Right ventricle myocardium inferior (tissue), 1 donor: ENCODE data around the gene TMEM9B. TPM values are rescaled to one million over a fixed set of nuclear protein-coding genes. Genes with fewer than 3 reads are reported as not detected.
"Not testable (repeated sequence)": the region's sequence is repeated elsewhere in the genome, so short reads cannot be mapped to it uniquely, and the experiment has no call there.

Source experiments
- ATAC-seq: fragments of 200-7000 bp; cut with Tn5 transposase; one replicate; pipeline ENCODE4 v1.9.1; 2020; ENCODE audit warnings: mild to moderate bottlenecking, moderate library complexity
- DNase-seq: peaks from one replicate; pipeline ENCODE4 v3.0.0; 2021; ENCODE audit errors: missing footprints
- intact Hi-C: fragments of 100-400 bp; cut with DNase I; formaldehyde crosslinking; loops from one replicate; pipeline ENCODE4 v1.11.0; 2022
- long read RNA-seq: library from polyadenylated mRNA; unstranded; transcript quantifications from one replicate; pipeline ENCODE4 v2.0.0, GENCODE V29; 2021
- total RNA-seq: library from RNA; stranded (reverse); fragmentation: NEBNext Ultra II Directional; extraction: Animal tissue kit (Norgen Biotek cat#: 25700); gene quantifications from one replicate; pipeline ENCODE4 v1.2.1, GENCODE V29; 2021
- donor health status: DM: no; HTN: yes; CAD: no; lungs with severe emphysema.

TMEM9B gene
- 46.1 TPM for total RNA-seq
- long read RNA-seq, transcript TMEM9B-205 (5 exons, 2,083 nt) = major isoform, 41 of 48 reads
- long read RNA-seq, partial matches to known transcripts = 1 of 48 reads
- long read RNA-seq, other reads (novel, unspliced or antisense) = 0 of 48 reads

- intact Hi-C loops = loop anchor here (1.0 to 10.0 kb wide), 3 partner anchors 52 to 282 kb away; partner anchors contain the start of genes AKIP1, RPL27A and TRIM66
- ATAC-seq (peak; percentile 97), DNase-seq (peak; percentile 96)
Observed at GRCh38 chr11:8964324-8965320, at the start of gene TMEM9B. TSS of gene TMEM9B (minus strand) at chr11:8964442. CDS start at chr11:8964313, 129 bp downstream.

DNA sequence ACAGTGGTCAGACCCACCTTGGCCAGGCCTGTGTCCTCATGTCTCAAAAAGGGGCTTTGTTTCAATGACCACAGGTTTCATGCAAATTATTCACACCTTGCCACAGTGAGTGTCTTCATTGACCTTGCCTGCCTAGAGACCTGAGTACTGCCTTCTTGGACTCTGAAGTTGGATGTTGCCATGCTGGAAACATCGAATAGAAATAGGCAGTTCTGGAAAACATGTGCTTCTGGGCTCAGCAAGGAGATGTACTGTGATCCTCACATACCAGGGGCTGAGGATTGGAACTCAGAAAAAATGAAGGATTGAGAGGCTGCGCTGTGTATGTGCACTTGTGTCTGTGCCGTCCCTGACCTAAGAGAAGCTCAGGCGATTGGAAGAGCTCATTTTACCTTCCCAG is 49.1 kb upstream of the TMEM9B start:
- ATAC-seq (no peak), DNase-seq (no peak)
- intact Hi-C loops = no loop called here

GRCh38 chr11:9009538-9009937 is 45.3 kb upstream of the TMEM9B start:
- ATAC-seq, intact Hi-C loops, DNase-seq: not testable (repeated sequence)

- ATAC-seq (no peak), DNase-seq (no peak)
- intact Hi-C loops = no loop called here
Observed at GRCh38 chr11:9008661-9009060, 44.4 kb upstream of the TMEM9B start.

DNA sequence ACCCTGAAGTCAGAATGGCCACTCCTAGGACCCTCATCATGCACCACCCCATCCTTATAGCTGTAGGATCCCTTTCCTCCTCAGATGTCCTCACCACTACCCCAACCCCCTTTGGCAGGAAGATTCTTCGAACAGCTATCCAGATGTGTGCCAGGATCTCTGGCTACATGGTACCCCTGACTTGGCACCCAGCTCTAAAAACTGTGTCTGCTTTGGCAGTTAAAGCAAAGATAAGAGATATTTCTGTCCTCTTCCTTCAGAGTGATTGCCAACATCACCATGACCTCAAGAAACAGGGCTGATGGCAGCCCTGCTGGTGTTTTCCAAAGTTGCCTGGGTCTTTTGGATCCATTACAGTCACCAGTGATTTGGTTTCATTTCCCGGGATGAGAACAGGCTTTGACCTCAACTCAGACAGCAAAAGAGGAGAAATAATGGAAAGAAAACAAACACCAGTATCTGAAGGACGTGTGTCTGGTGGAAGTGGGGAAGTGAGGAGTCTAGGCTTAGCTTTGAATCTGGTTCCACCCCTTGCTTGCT is 43.8 kb upstream of the TMEM9B start:
- ATAC-seq = no peak
- intact Hi-C loops = no loop called here
- no peak for DNase-seq

DNA sequence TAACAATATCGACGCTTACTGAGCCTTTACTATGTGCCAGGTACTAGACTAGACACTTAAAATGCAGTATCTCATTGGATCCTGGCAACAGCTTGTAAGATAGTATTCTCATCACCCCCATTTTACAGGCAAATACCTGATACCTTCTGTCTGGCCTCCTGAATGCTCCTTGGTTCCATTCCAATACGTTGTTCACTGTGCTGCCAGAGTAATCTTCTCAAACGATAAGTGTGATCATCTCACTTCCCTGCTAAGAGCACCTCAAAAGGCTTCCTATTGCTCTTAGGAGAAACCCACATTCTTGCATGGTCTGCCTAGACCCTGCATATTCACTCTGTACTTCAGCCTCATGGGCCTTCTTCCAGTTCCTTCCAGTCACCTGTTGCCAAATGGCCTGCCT is 40.8 kb upstream of the TMEM9B start:
- intact Hi-C loops = no loop called here
- no peak for ATAC-seq
- DNase-seq = no peak

DNA sequence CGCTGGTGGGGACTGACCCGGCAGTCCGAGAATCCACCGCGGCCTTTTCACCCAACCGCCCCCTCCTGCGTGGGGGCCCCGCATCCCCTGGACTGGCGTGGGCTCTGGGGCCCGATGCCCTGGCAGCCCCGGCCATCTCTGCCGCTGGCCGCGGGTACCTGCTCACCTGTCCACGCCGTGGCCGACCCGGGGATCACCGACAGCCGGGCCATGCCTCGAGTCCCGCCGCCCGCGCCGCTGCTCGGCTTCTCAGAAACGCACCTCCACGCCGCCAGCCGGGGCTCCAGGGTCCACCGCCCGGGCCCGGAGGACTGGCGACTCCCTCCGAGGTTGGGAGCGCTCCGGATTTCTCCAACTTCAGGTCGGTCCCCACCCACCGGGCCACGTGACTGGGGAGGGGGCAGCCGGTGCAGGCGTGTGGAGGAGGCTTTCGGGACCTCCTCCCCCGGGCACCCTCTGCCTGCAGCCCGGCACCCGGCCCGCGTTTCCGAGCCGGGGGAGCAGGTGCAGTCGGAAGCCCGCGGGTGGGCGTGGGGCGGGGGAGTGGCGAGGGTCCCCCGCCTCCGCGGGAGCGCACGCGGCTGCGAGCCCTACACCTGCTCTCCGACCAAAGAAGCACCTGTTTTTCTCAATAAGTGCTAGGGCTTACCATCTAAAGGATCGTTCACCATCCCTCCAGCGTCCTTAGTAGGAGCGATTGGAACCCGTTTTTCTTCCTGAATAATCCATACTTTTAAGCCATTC is 40.1 kb upstream of the TMEM9B start:
- intact Hi-C loops = no loop called here
- DNase-seq = no peak
- no peak for ATAC-seq

GRCh38 chr11:9003573-9004182 is 39.4 kb upstream of the TMEM9B start, which contains the start of gene NRIP3:
TSS of gene NRIP3 (minus strand) at chr11:9004001. CDS start at chr11:9003935, 66 bp downstream.
- intact Hi-C loops = no loop called here
- ATAC-seq (peak; percentile 91), DNase-seq (peak; percentile 89)

- ATAC-seq (no peak), DNase-seq (no peak)
- intact Hi-C loops = no loop called here
Observed at GRCh38 chr11:9002920-9003572, 38.8 kb upstream of the TMEM9B start.

DNA sequence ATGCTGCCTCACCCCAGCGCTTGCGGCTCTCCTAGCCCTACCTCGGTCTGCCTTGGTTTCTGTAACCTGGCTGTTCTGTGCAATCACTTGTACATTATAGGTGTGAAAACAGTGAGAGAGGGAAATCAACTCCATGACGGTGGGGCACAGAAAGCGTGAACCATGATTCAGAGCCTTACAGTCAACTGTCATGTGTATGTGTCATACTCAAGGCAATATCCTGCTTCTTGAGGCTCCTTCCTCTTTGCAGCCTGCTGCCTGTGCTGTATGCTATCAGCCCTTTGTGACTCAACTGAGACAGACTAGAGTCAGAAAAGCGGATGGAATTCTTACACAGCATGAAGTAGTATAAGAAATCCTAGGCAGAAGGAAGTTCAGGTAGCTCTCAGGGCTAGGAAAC is 37.5 kb upstream of the TMEM9B start:
- no peak for DNase-seq
- no peak for ATAC-seq
- intact Hi-C loops = no loop called here

DNA sequence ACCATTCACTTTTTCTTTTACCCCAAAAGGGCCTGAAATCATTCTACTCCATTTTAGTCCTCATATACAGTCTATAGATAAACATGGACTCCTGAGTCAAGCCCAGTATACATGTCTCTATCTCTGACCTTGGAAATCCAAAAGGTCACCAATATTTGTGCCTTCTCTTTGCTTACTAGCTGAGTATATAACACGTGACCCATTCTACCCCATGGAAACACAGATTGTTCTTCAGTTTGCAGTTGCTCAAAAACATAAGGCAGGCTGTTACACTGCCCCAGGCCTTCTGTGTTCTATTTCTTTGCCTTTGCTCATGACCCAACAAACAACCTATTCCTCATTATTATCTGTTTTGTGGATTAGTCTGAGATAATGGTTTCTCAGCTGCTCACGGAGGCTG is 33.8 kb upstream of the TMEM9B start:
- no peak for DNase-seq
- intact Hi-C loops = no loop called here
- no peak for ATAC-seq

- intact Hi-C loops = no loop called here
- ATAC-seq (no peak), DNase-seq (no peak)
Observed at GRCh38 chr11:8997451-8997850, 33.2 kb upstream of the TMEM9B start.

GRCh38 chr11:8989453-8989852 is 25.2 kb upstream of the TMEM9B start:
- no peak for ATAC-seq
- intact Hi-C loops = no loop called here
- no peak for DNase-seq

DNA sequence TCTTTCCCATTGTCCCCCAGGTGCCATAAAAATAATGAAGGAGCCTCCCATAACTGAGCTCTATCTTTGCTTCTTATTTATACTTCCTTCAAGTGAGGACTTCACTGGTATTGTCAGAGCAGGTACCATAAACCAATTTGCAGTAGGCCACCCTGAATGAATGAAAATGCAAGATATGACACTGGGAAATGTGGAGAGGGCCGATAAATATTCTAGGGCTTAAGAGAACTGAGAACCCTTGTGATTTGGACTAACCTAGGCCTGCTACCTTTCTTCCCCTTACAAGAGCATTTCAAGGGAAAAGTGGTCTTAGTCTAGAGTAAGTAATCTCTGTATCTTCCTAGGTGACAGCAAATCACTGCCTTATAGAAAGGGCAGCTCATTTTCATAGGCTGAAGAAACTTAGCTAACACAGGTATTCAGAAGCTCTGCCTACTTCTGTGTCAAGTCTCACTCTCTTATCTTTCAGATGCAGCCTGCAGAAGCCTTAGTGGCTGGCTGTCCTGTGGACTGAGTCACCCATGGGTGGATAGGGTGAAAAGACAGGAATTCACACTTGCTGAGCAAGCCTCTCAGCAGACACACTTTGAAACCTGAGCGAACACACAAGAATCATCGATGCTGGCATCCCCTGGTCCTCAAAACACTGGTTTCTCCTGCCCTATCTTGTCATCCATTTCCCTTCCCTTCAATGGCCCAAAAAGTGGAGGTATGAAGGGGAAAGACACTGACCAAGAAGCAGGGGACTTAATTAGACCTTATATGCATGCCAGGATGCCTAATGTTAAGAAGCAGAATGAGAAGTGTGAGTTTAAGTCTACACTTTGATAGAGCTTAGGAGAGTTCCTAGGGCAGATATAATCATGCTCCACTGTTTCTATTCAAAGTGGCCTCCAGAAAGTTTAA is 24.3 kb upstream of the TMEM9B start:
- no peak for DNase-seq
- ATAC-seq = no peak
- intact Hi-C loops = no loop called here

- no peak for ATAC-seq
- intact Hi-C loops = no loop called here
Observed at GRCh38 chr11:8987446-8987845, 23.2 kb upstream of the TMEM9B start.

GRCh38 chr11:8986772-8987171 is 22.5 kb upstream of the TMEM9B start:
- ATAC-seq, DNase-seq, intact Hi-C loops: not testable (repeated sequence)

More at GRCh38 chr11:8987446-8987845, 23.2 kb upstream of the TMEM9B start:
- DNase-seq = no peak

GRCh38 chr11:8985462-8985861 is 21.2 kb upstream of the TMEM9B start:
- no peak for DNase-seq
- intact Hi-C loops = no loop called here
- ATAC-seq = no peak
